Cortex of kidney (tissue), 1 donor: ENCODE results near the gene XRCC1.
"Not testable (repeated sequence)": the region's sequence is repeated elsewhere in the genome, so short reads cannot be mapped to it uniquely, and the experiment has no call there.

ENCODE experiments used
- DNase-seq: peaks from one replicate; lab custom pipeline; 2025; lab: John Stamatoyannopoulos, UW

Gene XRCC1

GRCh38 chr19:43575156-43575950, at the start of gene XRCC1, which contains the start of gene PINLYP:
XRCC1 (minus strand) TSS chr19:43575527; CDS start chr19:43575458, 69 bp downstream.
PINLYP (plus strand) TSS chr19:43575801; CDS start chr19:43577192, 1,391 bp downstream.
- DNase-seq = no peak

- DNase-seq = no peak
These were observed 49.6 kb upstream of the XRCC1 start for GRCh38 chr19:43624933-43625332.

GRCh38 chr19:43623889-43624670, 48.8 kb upstream of the XRCC1 start:
- no peak for DNase-seq

- no peak for DNase-seq
These were observed 47.6 kb upstream of the XRCC1 start for GRCh38 chr19:43622956-43623355.

- no peak for DNase-seq
These were observed 46.7 kb upstream of the XRCC1 start for GRCh38 chr19:43622070-43622469.

- no peak for DNase-seq
These were observed 45.0 kb upstream of the XRCC1 start for GRCh38 chr19:43620061-43621001.

GRCh38 chr19:43619262-43620060, 44.1 kb upstream of the XRCC1 start, which contains the start of gene ZNF428:
ZNF428 (minus strand) TSS chr19:43619629; CDS start chr19:43614304, 5,325 bp downstream.
- peak; percentile 67 for DNase-seq

GRCh38 chr19:43618921-43619261, 43.6 kb upstream of the XRCC1 start:
- no peak for DNase-seq

GRCh38 chr19:43616954-43617353, 41.6 kb upstream of the XRCC1 start:
- no peak for DNase-seq

- no peak for DNase-seq
These were observed 41.0 kb upstream of the XRCC1 start for GRCh38 chr19:43616306-43616705.

GRCh38 chr19:43612374-43612773, 37.0 kb upstream of the XRCC1 start:
- DNase-seq = no peak

- no peak for DNase-seq
These were observed 36.5 kb upstream of the XRCC1 start, which contains the start of gene SRRM5 for GRCh38 chr19:43611788-43612187. SRRM5 (plus strand) TSS chr19:43612088; CDS start chr19:43612122, 34 bp downstream.

GRCh38 chr19:43610493-43610892, 35.2 kb upstream of the XRCC1 start:
- DNase-seq = no peak

- DNase-seq = no peak
These were observed 34.5 kb upstream of the XRCC1 start for GRCh38 chr19:43609872-43610271.

- no peak for DNase-seq
These were observed 32.2 kb upstream of the XRCC1 start for GRCh38 chr19:43607238-43608205.

GRCh38 chr19:43606569-43607229, 31.4 kb upstream of the XRCC1 start:
- no peak for DNase-seq

GRCh38 chr19:43605875-43606568, 30.7 kb upstream of the XRCC1 start:
- DNase-seq = no peak

GRCh38 chr19:43600326-43600725, 25.0 kb upstream of the XRCC1 start:
- not testable (repeated sequence) for DNase-seq
